ENCODE data around the gene THAP7. TPM values are rescaled to one million over a fixed set of nuclear protein-coding genes. Genes with fewer than 3 reads are reported as not detected.

Gene THAP7
- total RNA-seq, 1 donor from 2014 or later = 22.0 TPM

- H3K4me1 ChIP-seq = peaks cover 27% of the 10 kb centered on the region
- DNase-seq = no peak
- no peaks in the 10 kb centered on the region for H3K9me3 ChIP-seq
- H3K4me3 ChIP-seq = no peak overlapping the region
- H3K27ac ChIP-seq = no peak overlapping the region
- intact Hi-C loops (cut with DNase I) = no loop called here
- H3K36me3 ChIP-seq = peaks cover 14% of the 10 kb centered on the region
- H3K27me3 ChIP-seq = no peaks in the 10 kb centered on the region
- no peak for ATAC-seq
- TF ChIP-seq, protein P1, sequence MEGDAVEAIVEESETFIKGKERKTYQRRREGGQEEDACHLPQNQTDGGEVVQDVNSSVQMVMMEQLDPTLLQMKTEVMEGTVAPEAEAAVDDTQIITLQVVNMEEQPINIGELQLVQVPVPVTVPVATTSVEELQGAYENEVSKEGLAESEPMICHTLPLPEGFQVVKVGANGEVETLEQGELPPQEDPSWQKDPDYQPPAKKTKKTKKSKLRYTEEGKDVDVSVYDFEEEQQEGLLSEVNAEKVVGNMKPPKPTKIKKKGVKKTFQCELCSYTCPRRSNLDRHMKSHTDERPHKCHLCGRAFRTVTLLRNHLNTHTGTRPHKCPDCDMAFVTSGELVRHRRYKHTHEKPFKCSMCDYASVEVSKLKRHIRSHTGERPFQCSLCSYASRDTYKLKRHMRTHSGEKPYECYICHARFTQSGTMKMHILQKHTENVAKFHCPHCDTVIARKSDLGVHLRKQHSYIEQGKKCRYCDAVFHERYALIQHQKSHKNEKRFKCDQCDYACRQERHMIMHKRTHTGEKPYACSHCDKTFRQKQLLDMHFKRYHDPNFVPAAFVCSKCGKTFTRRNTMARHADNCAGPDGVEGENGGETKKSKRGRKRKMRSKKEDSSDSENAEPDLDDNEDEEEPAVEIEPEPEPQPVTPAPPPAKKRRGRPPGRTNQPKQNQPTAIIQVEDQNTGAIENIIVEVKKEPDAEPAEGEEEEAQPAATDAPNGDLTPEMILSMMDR (IDR thresholded peaks at IDR 0.05) = no peak
Observed at GRCh38 chr22:21003782-21004181, 1.9 kb upstream of the THAP7 start.

DNA sequence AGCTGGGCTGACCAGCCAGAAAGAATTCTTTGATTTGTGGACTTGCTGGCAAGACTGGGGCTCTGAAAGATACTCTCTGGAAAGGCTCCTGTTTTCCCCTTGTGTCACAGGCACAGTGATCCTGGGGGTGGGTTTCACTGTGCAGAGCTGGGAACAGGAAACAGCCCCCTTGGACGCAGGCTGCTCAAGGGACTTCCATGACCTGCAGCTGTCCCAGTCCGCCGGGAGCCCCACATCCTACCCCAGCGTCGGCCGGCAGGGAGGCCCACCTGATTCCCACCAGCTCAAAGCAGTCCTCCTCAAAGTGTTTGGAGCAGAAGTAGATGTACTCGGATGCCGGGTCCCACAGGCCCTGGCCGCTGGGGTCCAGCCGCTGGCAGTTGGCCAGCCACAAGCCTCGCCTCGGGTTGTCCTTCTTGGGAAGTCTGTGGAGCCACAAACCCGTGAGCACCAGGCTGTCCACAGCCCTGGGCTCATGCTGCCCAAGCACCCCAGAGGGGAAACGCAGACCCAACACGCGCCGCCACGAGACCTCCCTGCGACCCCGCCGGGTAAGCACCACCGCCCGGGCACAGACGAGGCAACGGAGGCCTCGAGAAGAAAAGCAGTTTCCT lies 824 bp downstream of the THAP7 start:
- Histone ChIP-seq H3K4me3 (peak overlapping the region; percentile 89), H3K9me3 (no peaks in the 10 kb centered on the region), H3K36me3 (peaks cover 30% of the 10 kb centered on the region), H3K27ac (peak overlapping the region; percentile 100), H3K4me1 (peaks cover 27% of the 10 kb centered on the region), H3K27me3 (no peaks in the 10 kb centered on the region)
- DNase-seq (no peak), ATAC-seq (no peak)
- intact Hi-C loops (cut with DNase I) = no loop called here
- TF ChIP-seq, protein P1 (IDR thresholded peaks at IDR 0.05) = no peak

DNA sequence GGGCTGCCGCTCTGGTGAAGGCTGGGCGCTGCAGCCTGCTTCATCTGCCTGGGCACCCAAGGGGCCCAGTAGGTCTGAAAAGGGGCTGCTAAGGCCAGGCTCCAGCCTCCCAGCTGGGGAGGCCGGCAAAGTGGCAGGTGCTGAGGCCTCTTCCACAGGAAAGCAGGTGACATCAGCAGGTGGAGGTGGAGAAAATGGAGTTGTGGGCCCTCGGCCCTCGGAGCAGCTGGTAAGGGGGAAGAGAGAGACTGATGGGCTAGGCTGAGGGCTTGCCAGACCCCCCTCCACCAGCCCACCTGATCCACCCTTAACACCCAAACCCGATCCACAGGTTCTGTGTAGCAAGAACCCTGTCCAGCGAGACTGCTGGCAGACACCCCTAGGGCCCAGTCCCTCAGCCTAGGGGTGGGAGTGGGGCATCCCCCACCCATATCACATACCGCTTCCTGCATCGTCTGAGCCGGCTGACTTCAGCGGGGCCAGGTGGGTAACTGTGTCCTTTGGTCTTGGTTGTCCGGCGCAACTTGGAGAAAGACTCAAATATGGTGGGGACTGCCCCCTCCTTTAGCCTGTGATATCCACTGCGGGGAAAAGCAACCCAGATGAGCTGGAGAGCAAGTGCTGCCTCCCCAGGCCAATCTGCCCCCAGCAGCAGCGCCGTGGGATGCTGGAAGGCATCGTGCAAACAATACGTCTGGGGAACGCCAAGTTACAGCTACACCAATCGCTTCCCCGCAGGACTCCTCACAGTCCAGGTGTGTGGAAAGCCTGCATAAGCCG lies 1.5 kb downstream of the THAP7 start:
- peaks cover 35% of the 10 kb centered on the region for H3K36me3 ChIP-seq
- no peaks in the 10 kb centered on the region for H3K27me3 ChIP-seq
- H3K4me3 ChIP-seq = peak overlapping the region; percentile 89
- H3K9me3 ChIP-seq = no peaks in the 10 kb centered on the region
- peaks cover 27% of the 10 kb centered on the region for H3K4me1 ChIP-seq
- no peak for DNase-seq
- no peak for ATAC-seq
- intact Hi-C loops (cut with DNase I) = no loop called here
- TF ChIP-seq, protein P1 (IDR thresholded peaks at IDR 0.05) = no peak
- peak overlapping the region; percentile 100 for H3K27ac ChIP-seq

DNA sequence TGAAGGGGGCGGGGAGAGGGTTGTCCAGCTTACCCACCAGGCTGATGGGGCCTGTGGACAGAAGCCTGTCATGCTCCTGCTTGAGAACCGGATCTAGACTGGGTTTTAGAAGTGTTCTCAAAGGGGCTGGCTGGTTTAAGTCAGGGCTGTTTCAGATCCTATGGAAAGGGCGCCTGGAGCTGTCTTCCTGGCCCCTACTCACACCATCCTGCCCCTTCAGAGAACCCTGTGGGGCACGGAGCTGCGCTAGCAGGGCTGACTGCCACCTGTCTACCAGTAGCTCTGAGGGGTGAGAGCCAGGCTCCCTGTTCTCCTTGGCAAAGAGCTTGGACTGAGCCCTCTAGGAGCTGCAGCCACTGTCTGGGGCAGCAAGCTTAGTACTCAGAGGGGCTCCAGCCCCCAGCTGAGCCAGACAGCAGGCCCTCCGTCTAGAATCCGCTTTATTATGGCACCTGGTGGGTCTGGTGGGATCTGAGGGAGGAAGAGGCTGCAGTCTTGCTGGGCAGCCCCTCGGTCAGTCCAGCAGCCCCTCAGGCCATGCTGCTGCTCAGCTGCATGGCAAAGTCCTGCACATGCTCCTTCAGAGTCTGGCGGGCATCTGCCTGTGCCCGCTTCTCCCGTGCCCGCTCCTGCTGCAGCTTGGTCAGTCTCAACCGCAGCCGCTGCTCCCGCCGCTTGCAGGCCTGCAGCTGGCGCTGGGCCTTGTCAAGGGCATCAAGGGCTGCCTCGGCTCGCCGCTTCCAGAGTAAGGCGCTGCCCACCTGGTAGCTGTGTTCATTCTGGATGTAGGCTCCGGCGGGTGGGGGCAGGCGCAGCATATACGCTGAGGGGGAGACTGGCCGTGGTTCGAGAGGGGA lies 2.3 kb downstream of the THAP7 start:
- DNase-seq (no peak), ATAC-seq (no peak)
- peaks cover 27% of the 10 kb centered on the region for H3K4me1 ChIP-seq
- H3K9me3 ChIP-seq = no peaks in the 10 kb centered on the region
- H3K27ac ChIP-seq = no peak overlapping the region
- H3K27me3 ChIP-seq = no peaks in the 10 kb centered on the region
- H3K36me3 ChIP-seq = peaks cover 35% of the 10 kb centered on the region
- TF ChIP-seq, protein P1 (IDR thresholded peaks at IDR 0.05) = no peak
- intact Hi-C loops (cut with DNase I) = no loop called here
- H3K4me3 ChIP-seq = no peak overlapping the region

- peaks cover 38% of the 10 kb centered on the region for H3K36me3 ChIP-seq
- intact Hi-C loops (cut with DNase I) = no loop called here
- TF ChIP-seq, protein P1 (IDR thresholded peaks at IDR 0.05) = no peak
Observed at GRCh38 chr22:20998411-20999336, 3.2 kb downstream of the THAP7 start.

More at GRCh38 chr22:20998411-20999336, 3.2 kb downstream of the THAP7 start:
- no peak overlapping the region for H3K27ac ChIP-seq
- H3K4me3 ChIP-seq = no peak overlapping the region
- DNase-seq = no peak
- H3K27me3 ChIP-seq = no peaks in the 10 kb centered on the region
- ATAC-seq = no peak
- H3K9me3 ChIP-seq = no peaks in the 10 kb centered on the region
- peaks cover 24% of the 10 kb centered on the region for H3K4me1 ChIP-seq

Data from upper lobe of right lung (tissue), 1 donor.